GM21367 (cell line): ENCODE data around the gene HPSE2.
"Not testable (repeated sequence)": the region's sequence is repeated elsewhere in the genome, so short reads cannot be mapped to it uniquely, and the experiment has no call there.

Source experiments
- ATAC-seq: cut with Tn5 transposase; IDR thresholded peaks from one replicate; pipeline ENCODE4 v1.9.1; 2021; ENCODE audit not compliant: unreplicated experiment

Gene HPSE2

GRCh38 chr10:99008054-99008453 is 227.6 kb downstream of the HPSE2 start:
- ATAC-seq = no peak

- ATAC-seq = no peak
Measured at GRCh38 chr10:99007457-99007856, 228.2 kb downstream of the HPSE2 start.

GRCh38 chr10:99005254-99005653 is 230.4 kb downstream of the HPSE2 start:
- ATAC-seq = no peak

GRCh38 chr10:99004738-99005137 is 230.9 kb downstream of the HPSE2 start:
- ATAC-seq = no peak

GRCh38 chr10:99002392-99002791 is 233.3 kb downstream of the HPSE2 start:
- no peak for ATAC-seq

GRCh38 chr10:98997596-98997995 is 238.1 kb downstream of the HPSE2 start:
- ATAC-seq = no peak

GRCh38 chr10:98994030-98994429 is 241.6 kb downstream of the HPSE2 start:
- ATAC-seq = no peak

- not testable (repeated sequence) for ATAC-seq
Measured at GRCh38 chr10:98983751-98984150, 251.9 kb downstream of the HPSE2 start.

GRCh38 chr10:98980353-98980752 is 255.3 kb downstream of the HPSE2 start:
- ATAC-seq = no peak

GRCh38 chr10:98971464-98971863 is 264.2 kb downstream of the HPSE2 start:
- ATAC-seq = no peak

- ATAC-seq = no peak
Measured at GRCh38 chr10:98967601-98968000, 268.1 kb downstream of the HPSE2 start.

GRCh38 chr10:98963608-98964007 is 272.0 kb downstream of the HPSE2 start:
- ATAC-seq = no peak

- no peak for ATAC-seq
Measured at GRCh38 chr10:98959379-98959778, 276.3 kb downstream of the HPSE2 start.

- no peak for ATAC-seq
Measured at GRCh38 chr10:98957801-98958200, 277.9 kb downstream of the HPSE2 start.

- ATAC-seq = no peak
Measured at GRCh38 chr10:98956576-98957260, 278.9 kb downstream of the HPSE2 start.

- ATAC-seq = no peak
Measured at GRCh38 chr10:98953251-98953650, 282.4 kb downstream of the HPSE2 start.

GRCh38 chr10:98951269-98952000 is 284.2 kb downstream of the HPSE2 start:
- no peak for ATAC-seq

- ATAC-seq = no peak
Measured at GRCh38 chr10:98950106-98950505, 285.5 kb downstream of the HPSE2 start.

GRCh38 chr10:98949306-98949705 is 286.3 kb downstream of the HPSE2 start:
- ATAC-seq = no peak

GRCh38 chr10:98943681-98944080 is 292.0 kb downstream of the HPSE2 start:
- no peak for ATAC-seq

GRCh38 chr10:98929709-98930108 is 305.9 kb downstream of the HPSE2 start:
- no peak for ATAC-seq

GRCh38 chr10:98925651-98926050 is 310.0 kb downstream of the HPSE2 start:
- no peak for ATAC-seq

- ATAC-seq = no peak
Measured at GRCh38 chr10:98924526-98924925, 311.1 kb downstream of the HPSE2 start.
